ENCODE data around the gene CACNA1H.

Gene CACNA1H

GRCh38 chr16:1214719-1215118, 61.8 kb downstream of the CACNA1H start:
- TF ChIP-seq ARNT (IDR thresholded peaks at IDR 0.05) = no peak
- no peak for TF ChIP-seq L3MBTL2 (conservative IDR thresholded peaks at IDR 0.05)
- no peak for TF ChIP-seq SP1 (IDR thresholded peaks at IDR 0.05)
- TF ChIP-seq TARDBP (IDR thresholded peaks at IDR 0.05) = no peak
- TF ChIP-seq FOXK2 (IDR thresholded peaks at IDR 0.05) = no peak
- no peak for TF ChIP-seq ELF4 (IDR thresholded peaks at IDR 0.05)
- no peak for TF ChIP-seq HDGF (IDR thresholded peaks at IDR 0.05; ENCODE audit: borderline replicate concordance)
- no peak for TF ChIP-seq SUZ12 (IDR thresholded peaks at IDR 0.05)
- no peak for TF ChIP-seq CTBP1 (IDR thresholded peaks at IDR 0.05; ENCODE audit: borderline replicate concordance)
- no peak for TF ChIP-seq PKNOX1 (IDR thresholded peaks at IDR 0.05)
- no peak for TF ChIP-seq LEF1 (IDR thresholded peaks at IDR 0.05; ENCODE audit: borderline replicate concordance)
- TF ChIP-seq FOXA1 (IDR thresholded peaks at IDR 0.05) = no peak
- TF ChIP-seq BHLHE40 (IDR thresholded peaks at IDR 0.05; ENCODE audit: borderline replicate concordance) = no peak
- no peak for TF ChIP-seq ZNF384 (IDR thresholded peaks at IDR 0.05)
- no peak for TF ChIP-seq NFRKB (IDR thresholded peaks at IDR 0.05)
- TF ChIP-seq FOXM1 (IDR thresholded peaks at IDR 0.05; ENCODE audit: borderline replicate concordance) = no peak
- DNase-seq (ENCODE audit: extremely low spot score) = no peak
- ChIA-PET POLR2A (no interaction called here), CTCF (no interaction called here)

GRCh38 chr16:1215574-1216295, 62.8 kb downstream of the CACNA1H start:
- POLR2A ChIA-PET = no interaction called here
- TF ChIP-seq NFRKB (IDR thresholded peaks at IDR 0.05) (no peak), L3MBTL2 (conservative IDR thresholded peaks at IDR 0.05) (no peak), FOXM1 (IDR thresholded peaks at IDR 0.05; ENCODE audit: borderline replicate concordance) (no peak), FOXA1 (IDR thresholded peaks at IDR 0.05) (no peak)
- CTCF ChIA-PET = no interaction called here
- no peak for DNase-seq (ENCODE audit: extremely low spot score)

GRCh38 chr16:1216296-1216619, 63.4 kb downstream of the CACNA1H start:
- CTCF ChIA-PET = no interaction called here
- no peak for TF ChIP-seq FOXM1 (IDR thresholded peaks at IDR 0.05; ENCODE audit: borderline replicate concordance)
- no peak for TF ChIP-seq FOXK2 (IDR thresholded peaks at IDR 0.05)
- no peak for TF ChIP-seq FOXA1 (IDR thresholded peaks at IDR 0.05)
- no peak for TF ChIP-seq ARNT (IDR thresholded peaks at IDR 0.05)
- TF ChIP-seq SUZ12 (IDR thresholded peaks at IDR 0.05) = no peak
- no peak for TF ChIP-seq TARDBP (IDR thresholded peaks at IDR 0.05)
- no peak for TF ChIP-seq PKNOX1 (IDR thresholded peaks at IDR 0.05)
- TF ChIP-seq HDGF (IDR thresholded peaks at IDR 0.05; ENCODE audit: borderline replicate concordance) = no peak
- no peak for TF ChIP-seq ELF4 (IDR thresholded peaks at IDR 0.05)
- TF ChIP-seq BHLHE40 (IDR thresholded peaks at IDR 0.05; ENCODE audit: borderline replicate concordance) = no peak
- no peak for TF ChIP-seq ZNF384 (IDR thresholded peaks at IDR 0.05)
- TF ChIP-seq CTBP1 (IDR thresholded peaks at IDR 0.05; ENCODE audit: borderline replicate concordance) = no peak
- no peak for TF ChIP-seq SP1 (IDR thresholded peaks at IDR 0.05)
- no peak for TF ChIP-seq NFRKB (IDR thresholded peaks at IDR 0.05)
- no peak for TF ChIP-seq LEF1 (IDR thresholded peaks at IDR 0.05; ENCODE audit: borderline replicate concordance)
- no peak for TF ChIP-seq L3MBTL2 (conservative IDR thresholded peaks at IDR 0.05)
- POLR2A ChIA-PET = no interaction called here
- no peak for DNase-seq (ENCODE audit: extremely low spot score)

- no peak for DNase-seq (ENCODE audit: extremely low spot score)
- TF ChIP-seq SUZ12 (IDR thresholded peaks at IDR 0.05) (no peak), ZNF384 (IDR thresholded peaks at IDR 0.05) (no peak), NFRKB (IDR thresholded peaks at IDR 0.05) (no peak), ARNT (IDR thresholded peaks at IDR 0.05) (no peak), SP1 (IDR thresholded peaks at IDR 0.05) (no peak), ELF4 (IDR thresholded peaks at IDR 0.05) (no peak), BHLHE40 (IDR thresholded peaks at IDR 0.05; ENCODE audit: borderline replicate concordance) (no peak), PKNOX1 (IDR thresholded peaks at IDR 0.05) (no peak), FOXM1 (IDR thresholded peaks at IDR 0.05; ENCODE audit: borderline replicate concordance) (no peak), L3MBTL2 (conservative IDR thresholded peaks at IDR 0.05) (no peak), HDGF (IDR thresholded peaks at IDR 0.05; ENCODE audit: borderline replicate concordance) (no peak), LEF1 (IDR thresholded peaks at IDR 0.05; ENCODE audit: borderline replicate concordance) (no peak)
- ChIA-PET POLR2A (no interaction called here), CTCF (no interaction called here)
Measured at GRCh38 chr16:1216681-1217400, 63.9 kb downstream of the CACNA1H start.

- ChIA-PET CTCF (no interaction called here), POLR2A (no interaction called here)
- no peak for TF ChIP-seq FOXM1 (IDR thresholded peaks at IDR 0.05; ENCODE audit: borderline replicate concordance)
- TF ChIP-seq L3MBTL2 (conservative IDR thresholded peaks at IDR 0.05) = no peak
- no peak for TF ChIP-seq LEF1 (IDR thresholded peaks at IDR 0.05; ENCODE audit: borderline replicate concordance)
- no peak for TF ChIP-seq BHLHE40 (IDR thresholded peaks at IDR 0.05; ENCODE audit: borderline replicate concordance)
- TF ChIP-seq NFRKB (IDR thresholded peaks at IDR 0.05) = no peak
- DNase-seq (ENCODE audit: extremely low spot score) = no peak
Measured at GRCh38 chr16:1217526-1217925, 64.6 kb downstream of the CACNA1H start.
